ENCODE data around the gene ACSS1.

- TF ChIP-seq ARNTL (CRISPR knock-in tag; IDR thresholded peaks at IDR 0.05; ENCODE audit: borderline replicate concordance, low read depth) (no peak), PPARA (CRISPR knock-in tag; IDR thresholded peaks at IDR 0.05; ENCODE audit: borderline replicate concordance) (no peak), CSRNP3 (CRISPR knock-in tag; IDR thresholded peaks at IDR 0.05) (no peak), ZFP3 (CRISPR knock-in tag; IDR thresholded peaks at IDR 0.05) (no peak), RARB (CRISPR knock-in tag; IDR thresholded peaks at IDR 0.05) (no peak), POU6F1 (CRISPR knock-in tag; IDR thresholded peaks at IDR 0.05; ENCODE audit: borderline replicate concordance, low read depth) (no peak), ZNF70 (CRISPR knock-in tag; IDR thresholded peaks at IDR 0.05) (no peak), ISL1 (CRISPR knock-in tag; IDR thresholded peaks at IDR 0.05) (no peak), ZNF8 (CRISPR knock-in tag; IDR thresholded peaks at IDR 0.05) (no peak), TOX (CRISPR knock-in tag; IDR thresholded peaks at IDR 0.05; ENCODE audit: borderline replicate concordance) (no peak), ZFP30 (CRISPR knock-in tag; IDR thresholded peaks at IDR 0.05) (no peak)
Observed at GRCh38 chr20:24961384-24962181, 96.4 kb downstream of the ACSS1 start.

Data from SK-N-SH treated with all-trans-retinoic acid at 6 μM for 48 hours (cell line).